Adrenal gland (tissue), 12 donors: ENCODE data around the gene LDB2. TPM values are rescaled to one million over a fixed set of nuclear protein-coding genes. Genes with fewer than 3 reads are reported as not detected.

ENCODE experiments used
- DNase-seq, 7 donors: peaks; one replicate each; pipeline ENCODE4 v3.0.0-alpha.2; 2019 to 2020
- H3K27ac ChIP-seq, 5 donors: fragments of 200-600 bp; sonication (generic) in 4 of 5; 1 replicate in 3 of 5; 2 replicates in 2 of 5; pipeline versions ENCODE4 v1.5.1 to v1.8.0; 2016 to 2020; ENCODE audit warnings: mild to moderate bottlenecking in 1 of 5
- H3K27me3 ChIP-seq: fragments of 200-600 bp; 2 replicates; pipeline ENCODE4 v1.8.0; 2021
- H3K36me3 ChIP-seq, 2 donors: fragments of 200-600 bp; replicated peaks in 1 of 2; 1 replicate in 1 of 2; 2 replicates in 1 of 2; pipeline versions ENCODE4 v1.5.1 to v1.8.0; 2018 to 2022
- H3K4me1 ChIP-seq, 2 donors: fragments of 200-600 bp; replicated peaks in 1 of 2; 1 replicate in 1 of 2; 2 replicates in 1 of 2; pipeline versions ENCODE4 v1.5.1 to v1.8.0; 2018 to 2021
- H3K4me3 ChIP-seq, 4 donors: fragments of 200-600 bp; sonication (generic) in 3 of 4; one replicate each; pipeline ENCODE4 v1.5.1; 2016 to 2018
- H3K9me3 ChIP-seq, 3 donors: fragments of 200-600 bp; sonication (generic) in 1 of 3; replicated peaks in 1 of 3; 1 replicate in 2 of 3; 2 replicates in 1 of 3; pipeline versions ENCODE4 v1.5.1 to v1.8.0; 2016 to 2021
- CTCF ChIP-seq, 6 experiments: fragments of 450-650 bp in 4 of 6; fragments of 200-600 bp in 2 of 6; sonication (generic) in 1 of 6; IDR thresholded peaks; 1 replicate in 5 of 6; 2 replicates in 1 of 6; pipeline versions ENCODE4 v1.5.1 to v1.8.0; 2016 to 2021; ENCODE audit warnings: antibody characterized with exemption in 6 of 6, mild to moderate bottlenecking in 2 of 6, moderate library complexity in 1 of 6
- POLR2A ChIP-seq, 2 donors: fragments of 450-650 bp; IDR thresholded peaks; one replicate each; pipeline ENCODE4 v1.6.1; 2017; ENCODE audit warnings: antibody characterized with exemption in 2 of 2, mild to moderate bottlenecking in 2 of 2, moderate library complexity in 1 of 2
- WGBS, 4 donors: extraction: QIAGEN DNeasy Blood & Tissue Kit in 2 of 4; methylation state at CpG; one replicate each; pipeline versions ENCODE4 v1.1.5 to v1.1.7; 2013 to 2017; 5-methylcytosine and 5-hydroxymethylcytosine counted together
- intact Hi-C, 2 donors: fragments of 100-400 bp; cut with DNase I; formaldehyde crosslinking; loops; one replicate each; pipeline versions ENCODE4 v1.14.1 to v1.15.0; 2022 to 2023
- polyA plus RNA-seq, 3 donors: library from polyadenylated mRNA; stranded (reverse); fragments of 200-250 nt in 2 of 3; fragments of 350-450 nt in 1 of 3; fragmentation: Illumina TruSeq in 1 of 3; extraction: RNeasy Lipid Tissue Mini Kit (QIAGEN cat#74804) in 1 of 3; gene quantifications; one replicate each; pipeline ENCODE4 v1.2.3, GENCODE V29; 2013 to 2014
- total RNA-seq, 9 donors: library from RNA; depleted of rRNA in 4 of 9; stranded (reverse); fragments of >200 nt in 4 of 9; fragments of 120-200 nt in 1 of 9; fragmentation: NEBNext Ultra II Directional in 1 of 9; extraction: Animal tissue kit (Norgen Biotek cat#: 25700) in 1 of 9; gene quantifications; one replicate each; pipeline versions ENCODE4 v1.1.0 to v1.2.4, GENCODE V29; 2013 to 2023
- donor health status: healthy with polysubstance abuse.
- donor health status: Bipolar disorder and iron deficiency.
- donor health status: DM: yes; HTN: yes; CAD: no.
- donor health status: DM: no; HTN: no; CAD: no.
- donor health status: DM: no; HTN: no; CAD: no.
- donor health status: DM: yes; HTN: yes; CAD: no.

Gene LDB2
- total and polyA plus RNA-seq, 12 donors: 17.1 to 51.1 (median 27.0) TPM

DNA sequence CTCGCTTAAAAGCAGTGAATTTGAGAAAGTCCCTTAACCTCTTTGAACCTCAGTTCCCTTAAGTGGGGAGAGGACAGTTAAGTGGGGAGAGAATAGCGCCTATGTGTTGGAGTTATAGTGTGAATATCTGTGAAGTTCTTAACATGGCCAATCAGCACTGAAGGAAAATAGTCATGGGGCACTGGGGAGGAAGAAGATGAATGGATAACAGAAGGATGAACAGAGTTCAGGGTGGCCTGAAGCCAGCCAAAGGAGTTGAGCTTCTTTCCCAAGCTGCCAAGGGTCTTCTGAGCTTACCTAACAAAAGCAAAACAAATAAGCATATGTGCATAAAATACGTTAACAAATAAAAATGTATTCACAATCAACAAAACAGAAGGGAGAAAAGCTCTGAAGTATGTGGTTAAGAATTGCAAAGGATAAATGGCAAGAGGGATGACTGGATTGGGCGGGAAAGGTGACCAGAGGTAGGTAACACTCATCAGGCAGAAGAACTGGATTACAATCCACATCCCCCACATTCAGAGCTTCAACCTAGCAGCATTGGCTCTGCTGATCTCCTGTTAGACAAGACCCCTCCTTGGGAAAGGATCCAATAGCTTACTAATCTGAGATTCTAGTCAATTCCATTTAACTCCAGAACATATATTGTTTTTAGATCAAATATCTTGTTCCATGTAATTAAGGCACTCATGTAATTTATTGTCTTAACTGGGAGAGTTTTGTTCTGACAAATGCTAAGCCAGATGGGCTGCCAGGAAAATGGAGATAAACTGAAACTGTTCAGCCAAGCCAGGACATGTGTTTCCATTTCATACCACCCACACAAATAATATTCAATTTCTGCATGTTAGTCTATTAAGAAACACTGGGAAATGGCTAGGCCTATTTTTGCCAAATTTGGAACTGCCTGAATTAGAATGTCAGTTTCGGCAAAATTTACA is 221.2 kb downstream of the LDB2 start:
- WGBS, 4 donors: 83 to 92% (median 89%) methylated on average over 5 of the region's 5 CpGs
- Histone ChIP-seq H3K4me3 (no peak overlapping the region), H3K4me1 (peaks cover 0 to under 1% of the 10 kb centered on the region in 2 donors), H3K36me3 (no peaks in the 10 kb centered on the region), H3K9me3 (no peaks in the 10 kb centered on the region), H3K27me3 (no peaks in the 10 kb centered on the region), H3K27ac (peak overlapping the region in 1 of 5 donors; percentile 29)
- no peak for TF ChIP-seq POLR2A (IDR thresholded peaks at IDR 0.05)
- TF ChIP-seq CTCF (IDR thresholded peaks at IDR 0.05): no peak
- no peak for DNase-seq
- intact Hi-C loops: no loop called here

GRCh38 chr4:16676230-16676770 is 222.1 kb downstream of the LDB2 start:
- Histone ChIP-seq H3K9me3 (no peaks in the 10 kb centered on the region), H3K27me3 (no peaks in the 10 kb centered on the region), H3K36me3 (no peaks in the 10 kb centered on the region), H3K4me1 (peaks cover 0 to 8% of the 10 kb centered on the region in 2 donors), H3K4me3 (no peak overlapping the region), H3K27ac (no peak overlapping the region)
- TF ChIP-seq POLR2A (IDR thresholded peaks at IDR 0.05): no peak
- no peak for TF ChIP-seq CTCF (IDR thresholded peaks at IDR 0.05)
- intact Hi-C loops: no loop called here
- WGBS, 4 donors: 79 to 86% (median 82%) methylated on average over 3 of the region's 3 CpGs
- no peak for DNase-seq

DNA sequence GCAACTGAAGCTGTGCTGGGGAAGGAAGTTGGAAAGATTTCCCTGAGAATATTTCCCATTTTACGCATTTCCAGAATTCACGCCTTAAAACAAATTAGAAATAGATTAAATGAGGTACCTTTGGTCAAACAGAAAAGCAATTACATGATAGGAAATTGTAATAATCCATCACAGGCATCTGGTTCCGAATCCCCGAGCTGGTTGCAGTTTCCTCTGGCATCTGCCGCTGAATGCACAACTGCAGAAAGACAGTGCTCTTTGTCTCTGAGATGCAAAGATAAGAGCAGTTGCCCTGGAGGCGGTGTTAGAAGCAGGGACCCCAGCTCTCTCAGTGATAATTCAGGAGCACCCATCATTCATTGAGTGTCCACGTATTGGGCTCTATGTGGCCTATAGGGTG is 224.4 kb downstream of the LDB2 start:
- H3K27ac ChIP-seq: no peak overlapping the region
- no peaks in the 10 kb centered on the region for H3K9me3 ChIP-seq
- DNase-seq: no peak
- H3K27me3 ChIP-seq: no peaks in the 10 kb centered on the region
- H3K4me1 ChIP-seq: peaks cover 0 to 8% of the 10 kb centered on the region in 2 donors
- H3K4me3 ChIP-seq: no peak overlapping the region
- intact Hi-C loops: no loop called here
- TF ChIP-seq CTCF (IDR thresholded peaks at IDR 0.05): no peak
- TF ChIP-seq POLR2A (IDR thresholded peaks at IDR 0.05): no peak
- no peaks in the 10 kb centered on the region for H3K36me3 ChIP-seq
- 73 to 78% (median 75%) methylated on average over 7 of the region's 7 CpGs for WGBS, 4 donors

DNA sequence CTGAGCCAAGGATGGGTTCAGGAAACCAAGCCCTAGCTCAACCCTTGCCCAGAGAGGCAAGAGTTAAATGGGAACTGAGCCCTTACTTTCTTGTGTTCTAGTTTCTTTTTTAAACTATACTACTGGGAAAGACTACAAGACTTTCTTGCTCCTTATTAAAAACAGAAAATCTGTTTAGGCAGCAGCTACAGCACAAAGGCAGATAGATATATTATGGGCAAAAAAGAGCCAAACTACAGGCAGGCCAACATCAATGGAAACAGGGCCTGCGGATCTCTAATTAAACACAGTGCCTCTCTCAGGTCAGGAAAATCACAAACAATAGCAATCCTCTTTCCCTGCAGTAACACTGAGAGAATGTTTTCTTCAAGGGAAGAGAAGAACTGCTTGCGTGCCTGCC is 226.0 kb downstream of the LDB2 start:
- TF ChIP-seq CTCF (IDR thresholded peaks at IDR 0.05) (no peak), POLR2A (IDR thresholded peaks at IDR 0.05) (no peak)
- intact Hi-C loops: no loop called here
- Histone ChIP-seq H3K36me3 (no peaks in the 10 kb centered on the region), H3K9me3 (no peaks in the 10 kb centered on the region), H3K27ac (no peak overlapping the region), H3K4me1 (peaks cover 4 to 12% of the 10 kb centered on the region in 2 donors), H3K4me3 (no peak overlapping the region), H3K27me3 (no peaks in the 10 kb centered on the region)
- WGBS, 4 donors: 73 to 81% (median 76%) methylated on average over 2 of the region's 2 CpGs
- DNase-seq: no peak
